Brain pericyte (primary cell): ENCODE results near the gene COMMD10.
"Not testable (repeated sequence)": the region's sequence is repeated elsewhere in the genome, so short reads cannot be mapped to it uniquely, and the experiment has no call there.

ENCODE experiments used
- DNase-seq: peaks from one replicate; pipeline ENCODE4 v3.0.0-alpha.2; 2012; ENCODE audit warnings: low read depth, low spot score

COMMD10 gene

DNA sequence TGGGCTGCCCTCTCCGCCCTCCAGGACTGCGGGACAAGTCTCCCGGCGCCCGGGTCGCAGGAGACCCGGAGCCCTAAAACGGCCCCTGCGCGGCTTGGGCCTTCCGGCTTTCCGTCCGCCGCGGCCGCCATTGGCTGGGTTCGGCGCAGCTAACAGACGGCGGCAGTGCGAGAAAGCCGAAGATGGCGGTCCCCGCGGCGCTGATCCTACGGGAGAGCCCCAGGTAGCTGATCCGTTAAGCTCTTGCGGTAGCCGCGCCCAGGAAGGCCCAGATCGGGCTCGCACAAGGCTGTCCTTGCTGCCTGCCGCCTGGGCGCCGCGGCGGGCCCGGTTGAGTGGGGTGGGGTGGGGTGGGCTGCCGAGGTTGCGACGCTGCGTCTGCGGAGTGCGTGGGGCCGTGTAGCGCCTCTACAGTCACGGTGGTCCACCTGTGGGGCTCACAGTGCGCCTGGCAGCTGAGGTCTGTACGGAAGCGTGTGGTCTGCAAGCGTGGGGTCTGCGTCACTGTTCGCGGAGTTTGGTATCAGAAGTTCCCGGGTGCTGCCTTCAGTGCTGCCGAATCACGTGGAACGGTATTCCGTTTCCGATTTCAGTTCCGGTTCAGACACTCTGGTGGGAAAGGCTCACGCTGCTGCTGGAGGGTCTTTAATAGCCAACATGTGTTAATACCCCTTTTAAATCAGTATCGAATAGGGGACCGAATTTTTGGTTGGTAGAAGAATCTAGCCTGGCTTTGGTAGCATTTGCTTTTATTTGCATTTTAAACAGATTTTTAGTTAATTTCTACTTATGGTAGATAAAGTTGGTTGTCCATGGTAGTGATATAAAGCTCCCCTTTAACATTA is at the start of gene COMMD10:
Gene COMMD10 (plus strand): TSS at position 155 of the 845 bp plus-strand sequence.
- DNase-seq: peak; percentile 56

DNA sequence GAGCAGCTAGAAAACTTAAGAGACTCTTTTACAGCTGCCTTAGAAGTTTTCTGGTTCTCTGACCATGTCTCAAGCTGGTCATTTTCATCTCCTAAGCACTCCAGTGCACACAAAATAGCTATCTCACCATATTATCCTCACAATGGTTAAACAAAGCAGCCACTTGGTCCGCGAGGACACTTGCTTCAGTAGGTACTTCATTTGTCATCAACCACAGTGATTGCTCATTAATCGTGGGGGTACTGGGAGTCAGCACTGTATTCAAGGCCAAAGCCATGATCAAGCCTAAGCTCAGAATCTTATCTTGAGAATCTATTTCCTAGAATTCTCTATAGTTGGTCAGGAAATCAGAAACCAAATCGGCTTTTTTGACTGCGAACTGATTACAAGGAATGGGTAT is 49.7 kb upstream of the COMMD10 start:
- no peak for DNase-seq

- DNase-seq: no peak
These were observed 47.5 kb upstream of the COMMD10 start for GRCh38 chr5:116037236-116037822.

DNA sequence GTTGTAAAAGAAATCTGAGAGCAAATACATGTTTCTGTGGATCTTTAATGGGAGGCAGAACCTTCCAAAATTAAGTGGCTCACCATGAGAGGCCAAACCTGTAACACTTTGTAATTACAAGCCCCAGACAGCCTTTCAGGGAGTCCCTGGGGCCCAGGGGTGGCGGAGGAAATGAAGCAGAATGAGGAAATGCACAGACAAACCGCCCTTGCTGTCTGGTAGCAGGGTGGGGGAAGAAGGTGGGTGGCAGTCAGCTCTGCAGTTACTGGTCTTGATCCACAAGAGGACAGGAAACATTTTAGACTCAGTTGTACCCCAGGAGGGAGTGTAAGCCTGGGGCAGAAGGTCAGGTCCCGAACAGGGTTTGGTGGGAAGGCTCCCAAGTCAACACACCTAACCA is 46.0 kb upstream of the COMMD10 start:
- DNase-seq: no peak

- DNase-seq: no peak
These were observed 42.5 kb upstream of the COMMD10 start for GRCh38 chr5:116042375-116042774.

- no peak for DNase-seq
These were observed 40.8 kb upstream of the COMMD10 start for GRCh38 chr5:116044073-116044472.

DNA sequence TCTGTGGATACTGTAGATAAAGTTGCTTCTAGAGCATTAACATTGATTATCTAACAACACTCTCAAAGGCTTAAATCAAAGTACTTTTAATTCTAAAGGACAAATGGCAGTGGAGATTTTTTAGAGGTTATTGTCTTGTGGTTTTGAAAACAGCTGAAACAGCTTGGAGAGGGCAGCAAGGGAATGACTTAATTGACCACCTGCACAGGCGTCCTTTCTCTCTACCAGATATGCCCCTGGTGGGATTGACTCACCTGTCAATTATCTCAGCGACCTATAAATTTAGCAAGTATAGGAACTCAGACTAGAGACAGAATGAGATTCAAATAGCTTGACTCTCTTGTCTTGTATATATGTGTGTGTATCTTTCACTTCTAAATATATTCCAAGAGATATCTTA is 39.0 kb upstream of the COMMD10 start:
- DNase-seq: no peak

DNA sequence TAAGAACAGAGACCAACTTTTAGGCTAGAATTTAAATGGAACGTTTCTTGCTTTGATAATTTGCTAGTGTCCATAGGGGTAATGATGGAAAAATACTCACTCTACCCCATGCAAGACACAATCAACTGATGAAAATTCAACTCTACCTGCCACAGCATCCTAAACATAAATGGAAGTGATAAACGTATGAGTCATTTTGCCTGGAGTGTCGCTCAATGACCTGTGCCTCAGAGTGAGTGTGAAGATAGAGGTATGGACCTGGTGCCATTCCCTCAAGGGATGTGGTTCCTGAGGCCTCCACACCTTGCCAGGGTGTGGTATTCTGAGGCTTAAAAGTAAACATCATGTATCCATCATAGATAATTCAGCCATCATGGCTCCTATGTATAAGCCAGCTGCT is 38.6 kb upstream of the COMMD10 start:
- DNase-seq: no peak

DNA sequence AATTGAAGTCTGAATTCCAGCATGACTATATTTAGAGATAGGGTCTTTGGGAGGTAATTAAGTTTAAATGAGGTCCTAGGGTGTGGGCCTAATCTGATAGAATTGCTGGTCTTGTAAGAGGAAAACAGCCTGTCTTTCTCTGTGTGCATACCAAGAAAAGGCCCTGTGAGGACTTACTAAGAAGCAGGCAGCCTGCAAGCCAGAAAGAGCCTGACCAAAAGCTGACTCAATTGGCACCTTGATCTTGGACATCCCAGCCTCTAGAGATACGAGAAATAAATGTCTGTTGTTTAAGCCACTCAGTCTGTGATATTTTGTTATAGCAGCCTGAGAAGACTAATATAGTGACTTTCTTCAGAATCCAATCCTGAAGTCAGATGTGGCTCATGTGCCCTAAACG is 38.0 kb upstream of the COMMD10 start:
- no peak for DNase-seq

DNA sequence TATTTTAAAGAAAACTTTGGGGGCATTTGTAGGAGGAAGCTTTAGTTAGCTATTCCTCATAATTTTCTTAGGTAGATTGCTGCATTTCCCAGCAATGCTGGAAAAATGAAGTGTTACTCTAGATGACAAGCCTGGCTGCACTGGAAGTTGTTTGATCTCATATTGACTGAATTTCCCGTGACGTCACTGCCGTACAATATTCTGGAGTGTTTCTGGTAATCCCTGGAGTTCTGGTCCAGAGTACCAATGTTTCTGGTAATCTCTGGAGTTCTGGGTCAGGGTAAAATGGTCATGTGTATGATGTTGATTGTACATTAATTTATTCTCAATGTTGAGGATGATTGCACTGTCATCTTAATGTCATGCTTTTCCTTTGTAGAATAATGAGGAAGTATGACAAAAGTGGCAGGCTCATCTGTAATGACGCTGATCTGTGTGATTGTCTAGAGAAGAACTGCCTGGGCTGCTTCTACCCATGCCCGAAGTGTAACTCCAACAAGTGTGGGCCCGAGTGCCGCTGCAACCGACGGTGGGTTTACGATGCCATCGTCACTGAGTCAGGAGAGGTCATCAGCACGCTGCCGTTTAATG is 26.4 kb upstream of the COMMD10 start:
- DNase-seq: no peak

GRCh38 chr5:116062352-116062751 is 22.5 kb upstream of the COMMD10 start:
- no peak for DNase-seq

GRCh38 chr5:116063950-116064349 is 20.9 kb upstream of the COMMD10 start:
- no peak for DNase-seq

- no peak for DNase-seq
These were observed 16.7 kb upstream of the COMMD10 start for GRCh38 chr5:116068028-116068632.

- DNase-seq: no peak
These were observed 13.6 kb upstream of the COMMD10 start for GRCh38 chr5:116071211-116071610.

- no peak for DNase-seq
These were observed 9.5 kb upstream of the COMMD10 start for GRCh38 chr5:116075191-116075831.

- DNase-seq: no peak
These were observed 8.3 kb upstream of the COMMD10 start for GRCh38 chr5:116076496-116076895.

- no peak for DNase-seq
These were observed 6.6 kb upstream of the COMMD10 start for GRCh38 chr5:116078199-116078598.

- no peak for DNase-seq
These were observed 536 bp upstream of the COMMD10 start for GRCh38 chr5:116084287-116084691.

DNA sequence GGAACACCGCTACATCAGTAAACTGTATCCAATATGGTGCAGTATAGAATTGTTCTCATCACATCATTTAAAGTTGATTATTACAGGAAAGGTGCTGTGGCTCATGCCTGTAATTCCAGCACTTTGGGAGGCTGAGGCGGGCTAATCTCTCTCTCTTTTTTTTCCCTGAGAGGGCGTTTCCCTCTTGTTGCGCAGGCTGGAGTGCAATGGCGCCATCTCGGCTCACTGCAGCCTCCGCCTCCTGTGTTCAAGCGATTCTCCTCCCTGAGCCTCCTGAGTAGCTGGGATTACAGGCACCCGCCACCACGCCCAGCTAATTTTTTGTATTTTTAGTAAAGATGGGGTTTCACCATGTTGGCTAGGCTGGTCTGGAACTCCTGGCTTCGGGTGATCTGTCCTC is 1.5 kb downstream of the COMMD10 start:
- not testable (repeated sequence) for DNase-seq

DNA sequence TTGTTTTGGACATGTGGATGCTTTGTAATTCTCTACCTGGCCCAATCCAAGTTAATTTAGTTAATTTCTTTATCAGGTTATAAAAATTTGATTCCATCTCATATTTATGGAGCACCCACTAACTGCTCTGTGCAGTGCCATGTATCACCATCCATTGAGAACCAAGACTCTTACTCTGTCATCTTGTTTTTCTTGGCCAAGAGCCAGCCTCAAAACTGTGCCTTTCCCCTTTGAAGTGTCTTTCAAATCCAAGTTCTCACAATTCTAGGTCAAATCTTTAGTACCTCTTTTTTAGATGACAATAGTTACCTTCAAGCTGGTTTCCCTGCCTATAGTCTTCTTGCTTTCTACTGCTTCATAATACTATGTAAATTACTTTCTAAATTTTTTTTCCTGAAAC is 3.2 kb downstream of the COMMD10 start:
- DNase-seq: no peak

DNA sequence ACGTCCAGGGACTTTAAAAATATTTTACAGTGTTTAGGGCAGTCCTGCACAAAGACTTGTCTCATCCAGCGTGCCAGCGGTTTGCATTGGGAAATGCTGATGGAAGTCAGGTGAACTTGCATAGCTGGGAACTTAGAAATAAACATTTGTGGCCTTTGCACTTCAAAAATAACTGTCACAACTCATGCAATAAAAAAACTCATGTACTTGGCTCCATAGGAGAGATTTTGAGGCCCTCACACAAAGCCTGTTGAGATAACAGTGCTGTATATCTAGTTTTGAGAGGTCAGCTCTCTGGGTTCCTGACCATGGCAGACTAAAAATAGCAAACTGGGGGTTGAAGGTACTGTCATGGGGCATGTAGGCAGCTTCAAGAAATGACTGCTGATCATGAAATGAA is 5.5 kb downstream of the COMMD10 start:
- DNase-seq: no peak

GRCh38 chr5:116091416-116091815 is 6.6 kb downstream of the COMMD10 start:
- DNase-seq: no peak
